GM21723 (cell line): ENCODE data around the gene UNC13D.
"Not testable (repeated sequence)": the region's sequence is repeated elsewhere in the genome, so short reads cannot be mapped to it uniquely, and the experiment has no call there.

Source experiments
- ATAC-seq: cut with Tn5 transposase; IDR thresholded peaks from one replicate; pipeline ENCODE4 v1.9.1; 2021; ENCODE audit warnings: mild to moderate bottlenecking, moderate library complexity; ENCODE audit not compliant: unreplicated experiment

UNC13D gene

DNA sequence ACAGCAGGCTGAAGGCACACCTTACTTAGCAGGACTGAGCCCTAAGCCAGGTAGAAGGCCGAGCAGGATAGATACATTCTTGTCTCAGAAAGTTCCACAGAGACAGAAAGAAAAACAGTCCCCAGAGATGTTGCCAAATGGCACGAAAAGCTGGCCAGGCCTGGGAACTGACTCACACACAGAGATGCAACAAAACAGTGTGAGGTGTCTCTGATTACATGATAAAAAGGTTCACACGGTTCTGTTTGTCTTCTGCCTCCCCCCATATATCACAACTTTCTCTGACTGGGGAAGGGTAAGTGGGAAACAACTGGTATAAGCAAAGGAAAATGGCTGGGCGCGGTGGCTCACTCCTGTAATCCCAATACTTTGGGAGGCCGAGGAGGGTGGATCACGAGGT lies 9.2 kb upstream of the UNC13D start:
- ATAC-seq, result no peak

DNA sequence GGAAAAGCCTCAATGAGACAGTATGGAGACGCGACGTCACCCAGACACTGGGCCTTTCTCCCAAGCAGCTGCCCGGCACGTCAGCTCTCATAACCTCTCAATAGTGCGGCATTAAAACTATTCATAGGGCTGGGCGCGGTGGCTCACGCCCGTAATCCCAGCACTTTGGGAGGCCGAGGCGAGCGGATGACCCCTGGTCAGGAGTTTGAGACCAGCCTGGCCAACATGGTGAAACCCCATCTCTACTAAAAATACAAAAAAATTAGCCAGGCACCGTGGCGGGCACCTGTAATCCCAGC lies 7.4 kb upstream of the UNC13D start:
- ATAC-seq, result not testable (repeated sequence)

DNA sequence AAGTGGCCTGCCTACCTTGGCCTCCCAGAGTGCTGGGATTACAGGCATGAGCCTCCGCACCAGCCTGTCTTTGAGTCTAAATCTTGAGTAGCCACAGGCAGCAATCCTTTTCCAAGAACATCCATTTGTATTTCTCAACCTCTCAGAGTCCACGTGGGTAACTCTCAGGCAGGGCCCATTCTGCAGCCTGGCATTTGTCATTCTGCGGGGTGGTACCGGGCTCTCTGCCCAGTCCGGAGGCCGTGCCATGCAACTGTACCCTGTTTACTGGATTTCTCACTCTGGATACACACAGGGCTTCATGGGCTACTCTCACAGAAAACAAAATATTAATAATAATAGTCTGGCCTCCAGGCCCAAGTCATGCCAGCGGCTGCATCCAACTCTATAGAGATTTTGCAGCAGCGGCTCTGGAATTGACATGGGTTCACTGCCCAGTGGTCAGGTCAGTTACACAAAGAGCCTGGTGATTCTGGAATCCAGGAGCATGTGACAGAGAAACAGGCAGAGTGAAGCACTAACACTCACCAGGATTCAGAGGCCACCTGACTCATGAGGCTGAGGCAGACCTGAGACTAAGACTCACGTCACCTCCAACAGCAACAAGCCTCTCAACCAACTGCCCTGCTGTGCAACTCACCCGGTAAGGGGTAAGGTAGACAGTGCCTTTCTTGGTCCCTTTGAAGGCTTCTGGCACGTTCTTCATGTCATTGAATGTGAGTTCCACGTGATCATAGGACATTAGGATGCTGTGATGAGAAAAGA lies 6.9 kb upstream of the UNC13D start:
- ATAC-seq, result no peak

DNA sequence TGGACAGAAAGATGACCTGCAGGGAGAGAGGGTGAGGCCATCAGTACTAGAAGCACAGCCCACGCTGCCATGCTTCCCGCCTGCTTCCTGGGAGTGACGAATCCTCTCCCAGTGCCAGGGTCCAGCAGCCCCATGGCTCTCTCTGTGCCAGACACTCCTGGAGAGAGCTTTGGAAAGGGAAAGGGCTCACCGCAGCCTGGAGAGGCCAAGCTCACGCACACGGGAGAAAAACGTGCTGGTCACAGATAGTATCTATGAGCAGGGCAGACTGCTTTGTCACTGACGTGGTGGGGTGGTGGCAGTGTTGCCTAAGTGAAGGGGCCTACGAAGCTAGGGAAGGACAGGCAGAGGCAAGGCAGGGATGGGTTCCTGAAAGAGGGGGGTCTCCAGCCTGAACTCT lies 5.5 kb upstream of the UNC13D start:
- ATAC-seq, result no peak

DNA sequence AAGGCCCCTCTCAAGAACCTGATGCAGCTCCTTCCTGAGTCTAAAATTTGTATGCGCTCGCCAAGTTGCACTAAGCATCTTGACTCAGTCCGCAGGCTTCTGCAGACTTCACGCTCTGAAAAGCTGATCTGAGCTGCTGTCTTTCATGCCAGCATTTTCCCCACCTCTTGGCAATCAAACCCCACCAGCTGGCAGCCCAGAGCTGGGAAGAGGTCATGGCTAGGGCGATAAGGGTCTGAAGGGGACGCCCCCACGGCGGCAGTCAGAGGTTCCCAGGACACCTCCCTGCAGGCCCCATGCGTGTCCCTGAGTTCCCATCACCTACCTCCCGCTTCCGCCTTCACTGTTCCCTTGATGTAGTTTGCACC lies 5.1 kb upstream of the UNC13D start:
- ATAC-seq, result no peak

DNA sequence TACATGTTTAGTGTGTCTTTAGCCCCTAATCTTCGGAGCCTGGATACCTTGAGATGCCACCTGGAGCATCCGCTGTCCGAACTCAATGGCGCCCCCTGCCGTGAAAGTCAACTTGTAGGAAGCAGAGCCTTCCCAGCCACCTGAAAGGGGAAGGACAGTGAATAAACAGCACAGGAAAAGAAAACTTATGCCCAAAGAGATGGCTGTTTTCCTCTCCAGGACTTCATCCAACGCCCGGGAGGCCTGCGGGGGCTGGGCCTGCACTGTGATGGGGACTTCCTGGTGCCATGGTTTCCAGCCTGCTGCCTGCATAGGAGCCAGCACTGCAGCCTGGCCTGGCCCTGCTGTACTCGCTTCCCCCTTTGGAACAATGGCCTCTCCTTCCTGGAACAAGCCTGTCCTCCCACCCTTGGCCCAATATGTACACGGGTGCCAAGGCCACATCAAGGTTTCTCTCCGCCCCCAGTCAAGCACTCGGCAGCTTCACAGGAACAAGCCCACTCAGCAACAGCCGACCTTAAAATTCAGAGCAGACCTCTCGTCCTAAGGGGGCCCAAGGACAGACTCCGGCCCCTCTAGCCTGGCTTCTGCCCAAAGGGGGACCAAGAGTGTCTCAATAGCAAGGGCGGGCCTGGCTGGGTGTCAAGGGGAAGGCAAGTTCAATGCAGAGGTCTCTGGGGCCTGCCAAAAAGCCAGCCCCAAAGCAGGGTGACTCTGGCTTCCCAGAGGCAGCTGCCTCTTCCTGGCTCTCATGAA lies 4.5 kb upstream of the UNC13D start:
- no peak for ATAC-seq

DNA sequence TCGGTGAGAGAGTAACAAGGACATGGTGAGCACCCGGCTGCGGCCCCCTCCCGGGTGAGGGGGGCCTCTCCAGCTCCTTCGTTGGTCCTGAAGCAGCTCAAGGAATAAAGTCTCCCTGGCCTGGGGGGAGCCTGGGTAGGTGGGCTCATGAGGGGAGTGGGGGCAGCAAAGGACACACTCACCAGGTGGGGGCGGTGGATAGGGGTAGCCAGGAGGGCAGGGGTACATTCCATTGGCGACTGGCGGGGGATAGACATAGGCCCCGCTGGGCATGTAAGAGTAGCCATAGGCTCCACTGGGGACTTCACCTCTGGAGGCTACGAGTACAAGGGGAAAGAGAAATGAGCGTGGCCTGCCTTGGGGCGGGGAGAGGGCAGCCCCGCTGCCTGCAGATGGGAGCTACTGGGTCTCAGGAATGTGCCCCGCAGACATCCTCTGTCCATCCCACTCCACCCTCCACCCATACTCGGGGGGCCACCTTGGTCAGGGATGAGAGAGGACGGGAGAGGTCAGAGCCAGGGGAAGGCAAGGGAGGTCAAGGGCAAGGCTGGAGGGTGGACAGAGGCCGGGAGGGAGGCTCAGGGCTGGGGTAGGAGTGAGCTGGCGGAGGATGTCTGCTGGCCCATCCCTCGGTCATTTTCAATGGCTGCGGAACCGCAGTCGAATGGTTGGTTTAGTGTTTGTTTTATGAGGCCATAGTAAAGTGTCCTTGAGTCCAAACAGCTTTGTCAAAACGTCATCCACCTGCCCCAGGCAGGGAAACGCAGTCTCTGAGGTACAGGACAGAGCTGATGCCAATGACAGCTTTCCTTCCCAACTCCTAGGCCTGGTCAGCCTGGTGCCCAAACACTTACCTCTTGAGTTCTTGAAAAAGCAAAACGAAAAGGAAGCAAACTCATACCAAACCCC lies 3.7 kb upstream of the UNC13D start:
- no peak for ATAC-seq

DNA sequence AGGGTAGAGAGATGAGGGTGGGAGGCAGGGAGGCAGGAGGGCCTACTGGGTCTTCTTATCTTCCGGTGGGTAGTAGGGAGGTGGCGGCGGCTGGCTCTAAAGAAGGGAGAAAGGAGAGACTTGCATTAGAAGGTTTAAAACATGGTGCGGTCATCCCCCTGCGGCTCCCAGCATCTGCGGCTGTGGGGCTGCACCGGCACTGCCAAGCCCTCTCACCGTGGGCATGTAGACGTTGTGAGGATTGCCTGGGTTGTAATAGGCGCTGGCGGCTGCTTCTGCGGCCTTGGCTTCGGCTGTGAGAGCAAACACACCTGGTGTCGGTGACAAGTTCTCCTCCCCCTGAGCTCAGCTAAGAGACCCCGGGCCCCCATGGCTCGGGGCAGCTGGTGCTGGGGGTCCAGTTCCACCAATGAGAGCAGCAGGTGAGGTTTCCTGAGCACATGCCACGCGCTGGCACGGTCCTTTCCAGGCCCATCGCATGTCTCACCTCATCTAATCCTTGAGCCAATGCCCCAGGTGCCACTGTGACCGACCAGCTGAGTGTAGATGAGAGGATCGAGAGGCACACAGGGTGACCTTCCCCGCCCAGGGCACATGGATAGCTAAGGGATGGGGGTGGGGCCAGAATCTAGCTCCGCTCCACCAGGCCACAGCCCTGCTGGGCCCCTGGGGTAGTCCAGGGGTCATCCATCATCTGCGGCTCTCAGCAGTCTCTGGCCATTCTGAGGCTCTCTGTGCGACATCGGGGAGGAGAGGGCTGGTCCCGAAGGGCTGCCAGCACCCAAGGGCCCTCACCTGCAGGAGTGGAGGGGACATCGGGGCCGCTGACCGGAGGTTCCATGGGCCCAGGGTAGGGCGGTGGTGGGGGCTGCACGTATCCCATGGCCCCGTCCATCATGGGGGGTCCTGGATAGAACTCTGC lies 2.7 kb upstream of the UNC13D start:
- no peak for ATAC-seq

DNA sequence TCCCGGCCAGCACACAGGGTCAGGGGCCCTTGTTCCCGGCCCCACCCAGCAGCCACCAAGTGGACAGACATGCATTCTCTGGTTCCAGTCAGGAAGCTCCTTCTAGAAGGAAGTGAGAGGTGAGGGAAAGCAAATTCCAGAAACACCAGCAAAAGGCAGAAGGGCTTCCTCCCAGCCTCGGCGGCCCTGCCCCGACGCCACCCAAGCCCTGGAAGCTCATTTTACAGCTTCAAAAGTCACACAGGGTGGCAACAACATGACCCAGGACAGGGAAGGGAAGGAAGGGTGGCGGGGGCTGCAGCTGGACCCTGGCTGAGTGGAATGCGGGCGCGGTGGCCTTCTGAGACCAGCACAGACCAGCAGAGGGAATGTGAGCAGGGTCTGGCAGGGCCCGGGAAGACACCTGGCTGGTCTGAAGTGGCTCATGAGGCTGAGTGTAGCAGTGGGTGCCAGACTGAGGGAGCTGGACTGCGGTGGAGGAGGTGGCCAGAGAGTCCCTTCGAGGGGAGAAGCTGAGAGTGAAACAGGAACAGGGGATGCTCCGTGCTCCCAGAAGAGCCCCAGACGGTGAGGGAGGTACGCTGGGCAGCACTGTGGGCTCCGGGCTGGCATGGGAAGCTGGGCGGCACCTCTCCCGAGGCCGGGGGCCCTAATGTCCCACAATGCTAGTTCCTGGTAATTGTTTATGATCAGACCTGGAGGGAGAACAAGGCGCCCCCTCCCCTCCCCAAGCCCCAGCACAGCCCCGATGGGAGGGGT lies 1.9 kb upstream of the UNC13D start:
- no peak for ATAC-seq

DNA sequence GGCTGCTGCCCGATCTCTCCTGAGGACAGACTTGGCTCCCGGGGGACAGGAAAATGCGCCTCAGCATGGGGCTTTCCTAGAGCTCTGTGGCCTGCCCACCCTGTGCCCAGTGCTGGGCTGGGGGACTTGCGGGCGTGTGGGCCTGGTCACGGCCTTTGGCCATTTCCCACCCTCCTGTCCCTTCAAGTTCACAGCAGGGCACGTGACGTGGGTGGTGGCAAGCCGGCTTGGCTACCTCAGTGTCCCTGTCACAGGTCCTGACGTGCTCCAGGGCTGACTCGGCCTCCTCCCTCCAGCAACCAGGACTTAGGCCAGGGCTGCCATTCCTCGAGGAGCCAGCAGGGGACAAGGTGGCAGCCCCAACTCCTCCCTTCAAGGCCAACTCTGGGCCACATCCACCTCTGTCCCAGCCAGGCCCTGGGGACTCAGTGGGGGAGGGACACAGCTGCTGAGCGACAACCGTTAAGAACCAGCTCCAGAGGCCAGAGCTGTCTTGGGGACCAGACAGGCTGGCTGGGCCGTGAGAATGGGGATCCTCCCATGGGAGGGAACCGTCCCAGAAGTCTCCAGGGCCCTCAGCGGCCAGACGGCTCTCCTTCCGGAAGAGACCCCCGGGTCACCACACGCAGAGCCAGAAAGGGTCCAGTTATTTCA lies 981 bp upstream of the UNC13D start:
- peak; percentile 68 for ATAC-seq

DNA sequence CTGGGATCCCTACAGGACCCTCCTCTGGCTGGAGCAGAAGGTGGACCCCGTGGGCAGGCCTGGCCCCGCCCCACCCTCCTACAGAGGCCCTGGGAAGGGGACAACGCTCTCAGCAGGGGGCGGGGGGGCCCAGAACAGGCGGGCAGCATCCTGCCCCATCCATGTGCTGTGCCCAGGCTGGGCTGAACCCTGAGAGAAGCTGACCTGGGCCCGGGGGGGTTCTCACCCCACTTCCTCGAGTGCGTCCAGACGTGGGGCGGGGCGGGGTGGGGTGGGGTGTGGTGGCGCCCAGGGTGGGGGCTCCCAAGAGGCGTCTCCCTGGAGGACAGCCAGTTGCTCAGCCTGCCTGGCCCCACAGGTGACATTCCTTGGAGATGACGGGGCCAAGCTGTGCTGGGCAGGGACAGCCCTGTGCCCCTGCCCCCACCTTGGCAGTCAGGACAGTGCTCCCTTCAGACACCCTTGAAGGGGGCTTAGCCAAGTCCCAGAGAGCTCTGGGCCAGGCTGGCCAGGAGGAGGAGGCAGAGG lies 390 bp upstream of the UNC13D start:
- no peak for ATAC-seq

DNA sequence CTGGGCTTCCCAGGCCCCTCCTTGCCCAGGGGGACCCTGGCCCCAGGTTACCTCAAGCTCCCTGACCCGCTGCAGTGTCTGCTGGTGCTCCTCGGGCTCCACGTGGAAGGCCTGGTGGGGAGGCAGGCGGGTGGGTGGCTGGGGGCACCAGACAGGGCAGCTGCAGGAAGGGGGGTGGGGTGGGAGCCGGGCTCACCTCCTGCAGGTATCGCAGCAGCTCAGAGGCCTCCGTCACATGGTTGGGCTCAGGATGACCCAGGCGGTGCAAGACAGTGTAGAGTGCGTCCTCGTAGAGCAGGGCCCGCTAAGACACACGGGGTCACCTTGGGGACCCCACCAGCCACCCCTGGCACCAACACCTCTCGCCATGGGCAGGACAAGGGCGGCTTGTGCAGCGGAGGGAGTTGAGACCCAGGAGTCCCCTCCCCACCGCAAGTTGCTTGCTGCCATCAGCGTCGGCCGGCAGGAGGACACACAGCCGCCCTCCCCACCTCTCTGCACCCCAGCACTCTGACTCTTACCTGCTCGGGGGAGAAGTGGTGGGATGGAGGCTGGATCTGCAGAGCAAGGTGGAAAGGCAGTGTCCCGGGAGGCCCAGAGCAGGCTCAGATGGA lies 1.1 kb downstream of the UNC13D start:
- peak; percentile 4 for ATAC-seq

DNA sequence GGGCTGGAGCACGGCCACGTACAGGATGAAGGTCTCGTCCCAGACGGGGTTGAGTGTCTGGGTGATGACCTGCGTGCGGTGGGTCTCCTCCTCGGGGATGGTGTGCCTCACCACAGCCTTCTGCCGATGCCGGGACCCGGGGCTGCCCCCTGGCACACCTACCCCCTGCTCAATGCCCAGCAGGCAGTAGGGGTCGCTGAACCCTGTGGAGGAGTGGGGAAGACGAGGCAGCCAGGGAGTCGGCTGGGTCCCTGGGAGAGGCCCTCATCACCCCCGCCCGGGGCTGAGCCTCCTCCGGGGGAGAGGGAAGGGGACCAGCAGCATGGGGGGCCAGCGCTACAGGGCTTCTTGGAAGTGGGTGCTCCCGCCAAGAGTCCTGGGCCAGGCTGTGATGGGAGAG lies 1.8 kb downstream of the UNC13D start:
- ATAC-seq, result no peak

DNA sequence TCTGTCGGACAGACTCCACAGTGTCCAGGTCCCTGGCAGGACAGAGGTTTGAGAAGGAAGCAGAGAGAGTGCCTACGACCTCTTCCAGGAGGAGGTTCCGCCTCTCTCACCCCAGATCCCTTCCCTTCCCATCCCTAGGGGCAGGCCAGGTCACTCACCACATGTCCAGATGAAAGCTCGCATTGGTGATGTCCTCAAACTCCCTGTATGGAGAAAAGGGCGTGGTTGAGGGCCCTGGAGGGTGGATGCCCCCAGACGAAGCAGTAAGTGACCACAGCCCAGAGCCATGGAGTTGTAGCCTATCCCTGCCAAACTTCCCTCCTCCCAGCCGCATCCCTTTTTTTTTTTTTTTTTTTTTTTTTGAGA lies 3.4 kb downstream of the UNC13D start:
- no peak for ATAC-seq

DNA sequence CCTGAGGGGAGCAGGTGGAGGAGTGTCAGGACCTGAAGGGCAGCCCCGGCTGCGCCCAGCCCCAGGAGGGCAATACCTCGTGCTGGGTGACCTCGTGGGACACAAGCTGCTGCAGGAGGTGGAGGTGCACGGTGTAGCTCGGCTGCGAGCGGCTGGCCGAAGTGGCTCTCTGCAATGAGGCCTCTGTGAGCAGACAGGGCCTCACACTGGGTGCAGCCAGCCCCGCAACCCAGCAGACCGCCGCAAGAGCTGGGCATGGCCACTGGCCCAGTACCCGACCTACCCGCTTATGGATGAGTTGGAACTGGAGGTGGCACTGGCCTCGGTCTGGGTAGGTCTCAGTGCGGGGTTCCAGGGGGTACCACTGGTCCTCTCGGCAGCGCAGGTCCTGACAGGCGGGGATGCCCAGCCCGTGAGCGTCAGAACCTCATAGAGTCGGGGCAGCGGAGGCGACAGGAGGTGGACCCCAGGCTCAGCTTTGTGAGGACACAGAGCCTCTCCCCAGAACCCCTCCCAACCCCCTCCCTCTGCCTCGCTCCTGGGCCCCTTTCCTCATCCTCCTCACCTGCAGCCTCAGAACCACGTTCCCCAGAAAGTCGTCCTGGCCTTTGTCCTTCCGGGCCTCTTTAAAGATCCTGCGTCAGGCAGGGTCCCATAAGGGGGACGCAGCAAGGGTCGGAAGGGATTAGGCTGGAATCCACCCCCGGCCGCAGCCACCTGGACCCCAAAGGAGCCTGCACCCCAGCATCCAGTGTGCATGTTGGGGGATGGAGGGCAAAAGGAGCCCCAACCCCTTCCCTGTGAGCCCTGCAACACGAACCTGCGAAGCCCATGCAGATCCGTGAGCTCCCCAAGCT lies 4.0 kb downstream of the UNC13D start:
- ATAC-seq, result no peak

DNA sequence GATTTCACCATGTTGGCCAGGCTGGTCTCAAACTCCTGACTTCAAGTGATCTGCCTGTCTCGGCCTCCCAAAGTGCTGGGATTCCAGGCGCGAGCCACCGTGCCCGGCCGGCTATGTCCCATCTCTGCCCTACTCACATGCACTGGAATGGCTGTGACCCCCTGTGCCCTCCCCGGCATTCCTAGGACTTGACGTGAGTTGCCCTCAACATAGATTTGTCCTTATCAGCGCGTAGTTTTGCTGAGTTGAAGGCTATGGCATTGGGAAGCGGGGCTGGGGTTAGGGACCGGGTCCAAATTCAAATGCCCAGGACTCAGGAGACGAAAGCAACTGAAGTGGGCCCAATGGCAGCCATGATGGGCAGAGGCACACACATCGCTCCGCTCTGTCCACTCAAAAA lies 5.8 kb downstream of the UNC13D start:
- ATAC-seq, result no peak

DNA sequence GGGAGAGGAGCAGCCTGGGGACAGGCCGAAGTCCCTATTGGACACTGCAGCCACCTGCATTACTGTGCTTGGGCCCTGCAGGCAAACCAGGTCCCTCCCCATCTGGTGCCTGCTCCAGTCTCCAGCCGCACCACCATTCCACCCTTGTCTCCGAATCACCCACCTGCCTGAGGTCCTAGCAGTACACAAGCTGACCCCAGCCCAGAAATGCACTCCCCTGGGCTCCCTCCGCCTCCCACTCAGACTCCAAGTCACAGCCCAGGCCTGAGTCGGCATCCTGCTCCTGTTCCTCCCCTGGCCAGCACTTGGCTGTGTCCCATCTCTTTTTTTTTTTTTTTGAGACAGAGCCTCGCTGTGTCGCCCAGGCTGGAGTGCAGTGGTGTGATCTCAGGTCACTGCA lies 6.3 kb downstream of the UNC13D start:
- no peak for ATAC-seq

DNA sequence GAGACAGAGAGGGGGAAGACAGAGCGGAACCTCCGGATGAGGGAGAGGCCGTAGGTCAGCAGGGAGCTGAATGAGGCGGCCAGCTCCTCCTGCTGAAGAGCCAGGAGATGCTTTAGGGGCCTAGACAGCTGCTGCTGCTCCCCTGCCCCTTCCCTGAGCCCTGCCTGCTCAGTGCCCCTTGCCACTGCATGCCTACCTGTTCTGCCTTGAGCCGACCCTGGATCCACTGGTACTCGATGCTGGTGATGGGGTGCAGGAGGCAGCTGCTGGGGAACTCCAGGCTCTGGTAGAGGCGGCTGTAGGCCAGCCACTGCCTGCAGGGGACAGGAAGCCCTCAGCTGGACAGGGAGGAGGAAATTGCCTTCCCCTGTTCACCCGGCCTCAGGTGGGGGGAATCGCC lies 7.6 kb downstream of the UNC13D start:
- ATAC-seq, result no peak
